HG03045 (cell line): ENCODE measurements around the gene LZTFL1.

Source experiments
- ATAC-seq: cut with Tn5 transposase; IDR thresholded peaks from one replicate; pipeline ENCODE4 v1.9.1; 2021; ENCODE audit warnings: mild to moderate bottlenecking, moderate library complexity; ENCODE audit not compliant: unreplicated experiment

Gene LZTFL1

GRCh38 chr3:45787551-45787950 is 54.4 kb downstream of the LZTFL1 start:
- no peak for ATAC-seq

- ATAC-seq = no peak
Observed at GRCh38 chr3:45786801-45787495, 55.0 kb downstream of the LZTFL1 start.

- ATAC-seq = no peak
Observed at GRCh38 chr3:45785605-45786150, 56.2 kb downstream of the LZTFL1 start.

- ATAC-seq = no peak
Observed at GRCh38 chr3:45783667-45784066, 58.3 kb downstream of the LZTFL1 start.

GRCh38 chr3:45782381-45782780 is 59.5 kb downstream of the LZTFL1 start:
- no peak for ATAC-seq

GRCh38 chr3:45781841-45782240 is 60.1 kb downstream of the LZTFL1 start:
- no peak for ATAC-seq

- no peak for ATAC-seq
Observed at GRCh38 chr3:45781271-45781670, 60.6 kb downstream of the LZTFL1 start.

- no peak for ATAC-seq
Observed at GRCh38 chr3:45779746-45780735, 61.9 kb downstream of the LZTFL1 start.

GRCh38 chr3:45778761-45779201 is 63.1 kb downstream of the LZTFL1 start:
- no peak for ATAC-seq

- ATAC-seq = no peak
Observed at GRCh38 chr3:45777746-45778386, 64.1 kb downstream of the LZTFL1 start.

- ATAC-seq = no peak
Observed at GRCh38 chr3:45777111-45777745, 64.7 kb downstream of the LZTFL1 start.

GRCh38 chr3:45776611-45777010 is 65.3 kb downstream of the LZTFL1 start:
- ATAC-seq = no peak

- no peak for ATAC-seq
Observed at GRCh38 chr3:45776301-45776595, 65.7 kb downstream of the LZTFL1 start.

- no peak for ATAC-seq
Observed at GRCh38 chr3:45775571-45776300, 66.2 kb downstream of the LZTFL1 start.

GRCh38 chr3:45774581-45775521 is 67.1 kb downstream of the LZTFL1 start:
- no peak for ATAC-seq

- ATAC-seq = no peak
Observed at GRCh38 chr3:45773714-45774449, 68.0 kb downstream of the LZTFL1 start.
